OCI-LY3 (cell line): Measurements from ENCODE around the gene CUTC.
A peak's percentile ranks its signal among the peaks of the same experiment; 100 is the strongest.

ENCODE experiments used
- EZH2phosphoT487 ChIP-seq: fragments of 200-600 bp; shearing (Covaris generic); IDR thresholded peaks from 2 replicates; pipeline ENCODE4 v1.6.1; 2018; ENCODE audit warnings: antibody characterized with exemption, mixed run types, low read depth
- TF ChIP-seq, protein P1 (sequence below): fragments of 200-600, 300-600 bp; sonication (generic); IDR thresholded peaks from 2 replicates; pipeline ENCODE4 v1.5.1; 2014; ENCODE audit warnings: antibody characterized with exemption, low read length, low read depth

DNA sequence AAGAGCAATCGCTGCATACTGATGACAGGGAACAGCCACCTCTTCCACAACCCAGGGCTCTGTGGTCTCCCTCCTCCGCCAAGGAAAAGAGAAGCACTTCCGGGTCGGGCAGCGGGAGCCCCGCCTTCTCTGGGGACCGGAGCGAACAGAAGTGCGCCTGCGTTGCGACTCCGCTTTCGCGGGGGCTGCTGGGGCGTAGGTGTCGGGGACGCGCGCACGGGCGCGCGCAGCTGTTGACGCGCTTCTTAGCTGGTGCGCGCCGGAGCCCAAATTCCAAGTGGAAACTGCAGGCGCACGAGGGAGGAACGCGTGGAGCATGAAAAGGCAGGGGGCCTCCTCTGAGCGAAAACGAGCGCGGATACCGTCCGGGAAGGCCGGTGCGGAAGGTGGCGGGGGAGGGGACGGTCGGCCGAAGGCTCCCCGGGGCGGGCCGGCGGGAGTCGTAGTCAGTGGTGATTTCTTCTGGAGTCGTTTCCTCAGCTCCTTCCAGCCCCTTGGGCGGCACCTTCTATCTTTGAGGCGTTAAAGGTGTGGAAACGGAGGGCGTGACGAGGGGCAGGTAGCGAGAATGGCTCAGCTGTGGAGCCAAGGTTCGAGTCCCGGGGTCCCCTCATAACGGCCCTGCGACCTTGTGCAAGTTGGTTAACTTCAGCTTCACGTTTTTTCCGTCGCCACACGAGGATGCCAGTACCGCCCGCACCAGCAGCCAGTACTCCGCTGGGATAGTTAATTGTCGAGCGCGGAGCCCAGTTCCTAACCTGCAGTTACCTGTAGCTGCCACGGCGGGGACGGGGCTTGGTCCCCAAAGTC lies at the start of gene CUTC, which contains the start of gene COX15:
- TF ChIP-seq, protein P1, sequence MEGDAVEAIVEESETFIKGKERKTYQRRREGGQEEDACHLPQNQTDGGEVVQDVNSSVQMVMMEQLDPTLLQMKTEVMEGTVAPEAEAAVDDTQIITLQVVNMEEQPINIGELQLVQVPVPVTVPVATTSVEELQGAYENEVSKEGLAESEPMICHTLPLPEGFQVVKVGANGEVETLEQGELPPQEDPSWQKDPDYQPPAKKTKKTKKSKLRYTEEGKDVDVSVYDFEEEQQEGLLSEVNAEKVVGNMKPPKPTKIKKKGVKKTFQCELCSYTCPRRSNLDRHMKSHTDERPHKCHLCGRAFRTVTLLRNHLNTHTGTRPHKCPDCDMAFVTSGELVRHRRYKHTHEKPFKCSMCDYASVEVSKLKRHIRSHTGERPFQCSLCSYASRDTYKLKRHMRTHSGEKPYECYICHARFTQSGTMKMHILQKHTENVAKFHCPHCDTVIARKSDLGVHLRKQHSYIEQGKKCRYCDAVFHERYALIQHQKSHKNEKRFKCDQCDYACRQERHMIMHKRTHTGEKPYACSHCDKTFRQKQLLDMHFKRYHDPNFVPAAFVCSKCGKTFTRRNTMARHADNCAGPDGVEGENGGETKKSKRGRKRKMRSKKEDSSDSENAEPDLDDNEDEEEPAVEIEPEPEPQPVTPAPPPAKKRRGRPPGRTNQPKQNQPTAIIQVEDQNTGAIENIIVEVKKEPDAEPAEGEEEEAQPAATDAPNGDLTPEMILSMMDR, result peak; percentile 22
- no peak for TF ChIP-seq EZH2phosphoT487
